ENCODE measurements around the gene CACNB4.

The CACNB4 gene

DNA sequence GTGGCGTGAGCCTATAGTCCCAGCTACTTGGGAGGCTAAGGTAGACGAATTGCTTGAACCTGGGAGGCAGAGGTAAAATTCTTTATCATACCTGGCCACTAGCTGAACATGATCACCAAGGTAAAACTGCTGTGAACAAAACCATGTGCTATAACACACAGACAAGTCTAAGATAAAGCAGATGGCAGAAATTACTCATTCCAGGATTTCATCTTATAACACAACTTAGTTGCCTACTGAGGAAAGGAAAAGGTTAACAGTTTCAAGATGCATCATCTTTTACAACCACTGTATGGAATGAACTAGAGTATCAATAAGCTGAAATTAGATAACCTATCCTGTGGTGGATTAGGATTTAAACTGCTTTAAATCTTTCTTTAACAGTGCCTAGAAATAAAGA, 278.9 kb downstream of the CACNB4 start:
- no peak for DNase-seq (ENCODE audit: low spot score)
- in situ Hi-C loops (cut with MboI; ENCODE audit: low pct_unique_long_range_greater_than_20kb, low sequenced_read_pairs, unreplicated experiment): no loop called here
- TF ChIP-seq CTCF (IDR thresholded peaks at IDR 0.05; ENCODE audit: extremely low read depth, insufficient read depth, missing control alignments): no peak

DNA sequence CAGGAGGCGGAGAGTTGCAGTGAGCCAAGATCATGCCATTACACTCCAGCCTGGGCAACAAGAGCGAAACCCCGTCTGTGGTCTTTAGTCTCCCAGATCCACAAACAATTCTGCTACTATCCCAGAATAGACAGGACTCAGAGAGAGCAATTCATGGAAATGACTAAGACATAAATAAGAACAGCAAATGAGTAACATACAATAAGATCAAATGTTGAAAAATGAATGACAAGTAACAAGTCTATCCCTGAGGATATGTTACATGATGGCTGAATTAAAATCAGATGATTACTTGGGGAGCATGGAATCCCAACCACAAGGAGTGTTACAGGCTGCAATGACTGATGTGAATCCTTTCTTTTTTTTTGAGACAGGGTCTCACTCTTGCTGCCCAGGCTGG, 280.9 kb downstream of the CACNB4 start:
- no peak for DNase-seq (ENCODE audit: low spot score)
- no peak for TF ChIP-seq CTCF (IDR thresholded peaks at IDR 0.05; ENCODE audit: extremely low read depth, insufficient read depth, missing control alignments)
- in situ Hi-C loops (cut with MboI; ENCODE audit: low pct_unique_long_range_greater_than_20kb, low sequenced_read_pairs, unreplicated experiment): no loop called here

DNA sequence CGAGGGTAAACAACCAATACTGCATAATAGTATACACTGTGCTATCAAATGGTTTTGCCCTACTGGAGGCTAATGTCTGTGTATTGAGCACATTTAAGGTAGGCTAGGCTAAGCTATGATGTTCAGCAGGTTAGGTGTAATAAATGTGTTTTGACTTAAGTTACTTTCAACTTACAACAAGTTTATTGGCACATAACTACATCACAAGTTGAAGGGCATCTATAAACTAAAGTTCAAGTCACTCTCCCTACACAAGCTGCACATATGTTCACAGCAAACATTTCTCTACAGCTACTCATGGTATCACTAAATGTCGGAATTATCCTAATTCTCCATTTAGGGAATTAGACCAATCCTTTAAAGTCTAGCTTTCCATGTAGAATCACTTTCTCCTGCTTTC, 282.0 kb downstream of the CACNB4 start:
- DNase-seq (ENCODE audit: low spot score): no peak
- TF ChIP-seq CTCF (IDR thresholded peaks at IDR 0.05; ENCODE audit: extremely low read depth, insufficient read depth, missing control alignments): no peak
- in situ Hi-C loops (cut with MboI; ENCODE audit: low pct_unique_long_range_greater_than_20kb, low sequenced_read_pairs, unreplicated experiment): no loop called here

DNA sequence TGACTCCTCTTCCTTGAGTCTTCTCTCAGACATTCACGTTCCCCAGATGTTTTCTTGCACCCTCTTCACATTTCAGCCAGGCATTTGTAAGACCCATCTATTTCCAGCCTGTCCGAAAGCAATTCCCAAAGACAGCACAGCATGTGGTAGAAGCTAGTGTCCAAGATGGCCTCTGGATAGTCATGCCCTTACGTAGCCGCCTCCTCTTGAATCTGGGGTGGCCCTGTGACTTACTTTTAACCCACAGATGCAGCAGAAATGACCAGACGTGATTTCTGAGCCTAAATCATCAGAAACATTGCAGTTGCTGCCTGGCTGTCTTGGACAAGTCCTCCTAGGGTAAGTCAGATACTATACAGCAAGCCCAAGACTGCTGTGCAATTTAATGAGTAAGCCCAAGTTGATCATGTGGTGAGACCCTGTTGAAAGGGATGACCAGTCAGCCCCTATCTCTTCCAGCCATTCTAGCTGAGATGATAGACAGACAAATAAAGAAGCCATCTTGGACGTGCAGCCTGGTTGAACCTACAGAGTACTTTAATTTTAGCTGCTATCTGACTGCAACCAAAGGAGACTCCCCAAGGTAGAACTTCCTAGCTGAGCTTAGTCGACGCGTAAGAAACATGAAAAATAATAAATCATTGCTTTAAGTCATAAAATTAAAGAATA, 282.9 kb downstream of the CACNB4 start:
- no peak for TF ChIP-seq CTCF (IDR thresholded peaks at IDR 0.05; ENCODE audit: extremely low read depth, insufficient read depth, missing control alignments)
- DNase-seq (ENCODE audit: low spot score): no peak
- in situ Hi-C loops (cut with MboI; ENCODE audit: low pct_unique_long_range_greater_than_20kb, low sequenced_read_pairs, unreplicated experiment): no loop called here

GRCh38 chr2:151810489-151810888, 288.4 kb downstream of the CACNB4 start:
- DNase-seq (ENCODE audit: low spot score): no peak
- TF ChIP-seq CTCF (IDR thresholded peaks at IDR 0.05; ENCODE audit: extremely low read depth, insufficient read depth, missing control alignments): no peak
- in situ Hi-C loops (cut with MboI; ENCODE audit: low pct_unique_long_range_greater_than_20kb, low sequenced_read_pairs, unreplicated experiment): no loop called here

- DNase-seq (ENCODE audit: low spot score): no peak
- TF ChIP-seq CTCF (IDR thresholded peaks at IDR 0.05; ENCODE audit: extremely low read depth, insufficient read depth, missing control alignments): no peak
- in situ Hi-C loops (cut with MboI; ENCODE audit: low pct_unique_long_range_greater_than_20kb, low sequenced_read_pairs, unreplicated experiment): no loop called here
Measured at GRCh38 chr2:151809073-151809383, 289.8 kb downstream of the CACNB4 start.

Data from GM13977 (cell line).